T follicular helper cell (primary cell): ENCODE data around the gene SAPCD1.

Experiments
- DNase-seq: peaks from one replicate; pipeline ENCODE4 v3.0.0-alpha.2; 2020; ENCODE audit warnings: low read depth

SAPCD1 gene

GRCh38 chr6:31729515-31729978, 32.9 kb upstream of the SAPCD1 start:
- peak; percentile 72 for DNase-seq

- peak; percentile 45 for DNase-seq
Measured at GRCh38 chr6:31729979-31730630, 32.4 kb upstream of the SAPCD1 start.

GRCh38 chr6:31730631-31731086, 31.8 kb upstream of the SAPCD1 start:
- DNase-seq, result no peak

DNA sequence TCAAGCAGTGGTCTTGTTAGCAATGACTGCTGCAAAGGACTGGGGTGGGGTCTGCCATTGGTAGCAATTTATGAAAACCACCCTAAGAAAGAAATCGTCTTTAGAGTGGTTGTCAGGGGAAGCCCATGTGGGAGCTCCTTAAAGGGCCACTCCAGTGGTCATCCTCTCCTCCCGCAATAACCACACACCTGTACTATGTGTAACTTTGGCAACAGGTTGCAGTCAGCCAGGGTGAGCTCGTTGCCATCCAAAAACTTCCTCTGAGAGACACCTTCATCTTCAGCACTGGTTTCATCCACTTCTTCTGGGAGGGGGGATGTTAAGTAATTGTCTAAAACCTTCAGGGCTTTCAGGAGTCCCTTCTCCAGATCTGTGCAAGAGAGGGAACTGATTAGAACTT, 30.4 kb upstream of the SAPCD1 start:
- DNase-seq, result no peak

- DNase-seq, result no peak
Measured at GRCh38 chr6:31733734-31734133, 28.7 kb upstream of the SAPCD1 start.

- DNase-seq, result no peak
Measured at GRCh38 chr6:31734247-31734820, 28.1 kb upstream of the SAPCD1 start.

DNA sequence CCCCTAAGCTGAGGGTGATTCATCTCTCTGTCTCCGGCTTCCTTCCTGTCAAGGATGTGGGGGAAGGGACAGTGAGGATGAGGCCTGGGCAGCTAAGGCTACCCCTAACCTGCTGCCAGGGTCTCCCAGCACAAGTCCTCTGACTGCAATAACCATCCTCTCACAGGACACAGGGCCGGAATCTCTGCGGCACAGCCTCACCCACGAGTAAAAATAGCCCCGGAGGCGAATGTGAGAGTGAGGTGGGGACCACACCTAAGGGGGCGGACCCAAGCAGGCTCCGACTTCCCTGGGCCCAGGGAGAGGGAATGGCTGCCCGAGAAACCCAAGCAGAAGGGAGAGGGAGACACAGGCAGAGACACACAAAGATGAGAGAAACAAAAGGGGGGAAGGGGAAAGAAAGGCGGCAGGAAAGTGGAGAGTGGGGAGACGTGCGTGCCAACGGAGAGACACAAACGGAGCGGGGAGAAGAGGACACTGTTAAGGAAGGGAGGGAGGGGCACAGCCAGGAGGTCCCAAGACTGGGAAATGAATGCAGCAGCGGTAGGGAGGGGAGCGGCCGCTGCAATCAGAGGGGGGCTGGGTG, 27.5 kb upstream of the SAPCD1 start:
- DNase-seq, result peak; percentile 39

GRCh38 chr6:31736021-31736767, 26.3 kb upstream of the SAPCD1 start, which contains the start of gene CLIC1:
Gene CLIC1 (minus strand): TSS chr6:31736530. CDS start chr6:31736300, 230 bp downstream.
- peak; percentile 71 for DNase-seq

- no peak for DNase-seq
Measured at GRCh38 chr6:31736768-31737314, 25.6 kb upstream of the SAPCD1 start.

GRCh38 chr6:31737315-31737990, 25.0 kb upstream of the SAPCD1 start:
- no peak for DNase-seq

DNA sequence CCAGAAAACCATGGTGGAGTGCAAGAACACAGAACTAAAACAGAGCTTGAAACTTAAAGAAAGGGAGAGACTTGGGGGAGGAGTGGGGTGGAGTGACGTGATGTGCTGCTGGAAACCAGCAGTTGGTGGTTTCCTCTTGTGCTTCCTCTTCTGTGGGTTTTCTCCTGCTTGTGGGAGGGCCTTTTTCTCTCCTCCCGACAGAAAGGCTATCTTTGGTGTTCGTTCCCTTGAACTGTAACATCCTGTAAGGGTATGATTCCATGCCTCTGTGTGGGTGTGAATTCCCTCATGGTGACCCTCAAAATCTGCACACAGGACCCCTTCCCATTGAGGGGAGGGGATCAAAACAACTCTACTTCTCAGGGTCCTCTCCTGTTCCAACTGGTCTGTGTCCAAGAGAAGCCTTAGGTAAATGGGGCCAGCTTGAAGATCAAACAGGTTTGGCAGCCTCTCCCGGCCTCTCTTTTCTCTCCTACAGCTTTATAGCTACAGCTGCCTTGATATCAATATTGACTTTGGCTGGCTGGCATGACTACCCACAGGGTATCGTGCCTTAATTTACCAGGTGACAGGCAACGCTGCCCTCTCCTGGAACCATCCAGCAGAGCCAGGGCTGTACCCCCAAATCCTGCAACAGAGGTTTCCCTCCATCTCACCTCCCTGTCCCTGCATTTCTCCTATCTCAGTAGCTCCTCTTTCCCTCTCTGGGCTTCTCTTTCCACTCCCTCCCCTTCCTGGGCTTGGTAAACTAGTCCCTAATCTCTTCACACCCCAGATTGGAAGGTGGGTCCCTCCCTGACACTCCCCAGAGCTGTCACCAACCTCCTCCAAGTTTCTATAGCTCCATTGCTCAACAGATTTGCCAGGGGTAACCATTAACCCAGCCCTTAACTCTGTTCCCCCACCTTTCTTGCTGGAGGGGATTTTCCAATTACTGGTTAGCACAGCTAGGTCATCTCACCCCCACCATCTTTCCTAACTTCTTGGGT, 24.2 kb upstream of the SAPCD1 start:
- DNase-seq, result peak; percentile 67

DNA sequence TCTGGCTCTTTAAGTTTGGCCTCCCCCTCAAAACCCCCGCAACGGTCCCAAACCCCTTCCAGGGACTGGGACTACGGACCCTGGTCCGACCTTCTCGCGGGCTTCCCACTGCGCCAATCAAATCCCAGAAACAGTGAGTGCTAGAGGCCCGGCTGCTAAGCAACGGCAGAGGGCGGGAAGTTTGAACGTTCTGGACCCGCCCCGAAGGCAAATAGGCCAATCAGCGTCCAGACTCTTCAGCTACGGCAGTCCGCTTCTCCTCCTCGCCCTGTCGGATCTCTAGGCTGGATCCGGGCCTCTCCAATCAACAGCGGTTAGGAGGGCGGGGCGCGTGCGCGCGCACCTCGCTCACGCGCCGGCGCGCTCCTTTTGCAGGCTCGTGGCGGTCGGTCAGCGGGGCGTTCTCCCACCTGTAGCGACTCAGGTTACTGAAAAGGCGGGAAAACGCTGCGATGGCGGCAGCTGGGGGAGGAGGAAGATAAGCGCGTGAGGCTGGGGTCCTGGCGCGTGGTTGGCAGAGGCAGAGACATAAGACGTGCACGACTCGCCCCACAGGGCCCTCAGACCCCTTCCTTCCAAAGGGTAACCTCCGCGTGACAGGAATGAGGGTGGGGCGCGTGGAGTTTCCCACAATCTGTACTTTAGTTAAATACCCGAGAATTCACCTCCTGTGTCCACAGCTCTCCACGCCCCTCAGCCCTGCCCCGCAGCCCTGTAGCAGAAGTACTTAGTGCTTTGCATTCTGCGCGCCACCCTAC, 22.6 kb upstream of the SAPCD1 start, which contains the start of gene MSH5:
Gene MSH5, plus strand, starts transcription at position 367 of the 758 bp plus-strand sequence. CDS start 462 bp downstream, outside the sequence.
- DNase-seq, result peak; percentile 89

- DNase-seq, result no peak
Measured at GRCh38 chr6:31740397-31741223, 21.8 kb upstream of the SAPCD1 start.

- DNase-seq, result no peak
Measured at GRCh38 chr6:31741815-31742214, 20.6 kb upstream of the SAPCD1 start.

GRCh38 chr6:31742894-31743293, 19.6 kb upstream of the SAPCD1 start:
- no peak for DNase-seq

GRCh38 chr6:31744422-31744821, 18.0 kb upstream of the SAPCD1 start:
- no peak for DNase-seq

DNA sequence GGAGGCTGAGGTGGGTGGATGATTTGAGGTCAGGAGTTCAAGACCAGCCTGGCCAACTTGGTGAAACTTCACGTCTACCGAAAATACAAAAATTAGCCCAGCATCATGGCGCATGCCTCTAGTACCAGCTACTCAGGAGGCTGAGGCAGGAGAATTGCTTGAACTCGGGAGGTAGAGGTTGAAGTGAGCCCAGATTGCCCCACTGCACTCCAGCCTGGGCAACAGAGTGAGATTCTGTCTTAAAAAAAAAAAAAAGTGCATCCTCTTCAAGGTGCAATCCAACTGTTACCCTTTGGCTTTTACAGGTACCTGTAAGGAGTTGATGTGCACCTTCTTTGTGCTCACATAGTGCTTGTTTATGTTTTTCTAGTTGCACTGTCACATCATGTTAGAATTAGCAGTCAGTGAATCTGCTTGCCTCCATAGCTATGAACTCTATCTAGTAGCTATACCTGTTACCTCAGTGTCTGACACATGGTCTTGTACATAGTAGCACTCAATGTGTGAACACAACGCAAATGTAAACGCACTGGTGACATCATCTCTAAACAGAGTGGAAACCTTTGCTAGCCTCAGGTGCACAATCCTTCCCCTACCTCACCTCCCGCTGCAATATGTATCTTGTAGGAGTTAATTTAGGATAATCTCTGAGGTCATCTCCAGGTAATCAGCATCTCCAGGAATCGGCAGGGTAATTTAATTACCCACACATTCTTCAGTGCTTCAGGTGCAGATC, 13.0 kb upstream of the SAPCD1 start:
- no peak for DNase-seq
